Left ventricle myocardium inferior (tissue), 1 donor: ENCODE results near the gene LITAFD. TPM values are rescaled to one million over a fixed set of nuclear protein-coding genes. Genes with fewer than 3 reads are reported as not detected.
"Not testable (repeated sequence)": the region's sequence is repeated elsewhere in the genome, so short reads cannot be mapped to it uniquely, and the experiment has no call there.

ENCODE experiments used
- DNase-seq: peaks from one replicate; pipeline ENCODE4 v3.0.0-alpha.2; 2020
- H3K27ac ChIP-seq: fragments of 200-600 bp; replicated peaks from 2 replicates; pipeline ENCODE4 v1.8.0; 2021
- H3K27me3 ChIP-seq: fragments of 200-600 bp; 2 replicates; pipeline ENCODE4 v1.8.0; 2021; ENCODE audit warnings: low read depth
- H3K36me3 ChIP-seq: fragments of 200-600 bp; 2 replicates; pipeline ENCODE4 v1.8.0; 2021
- H3K4me1 ChIP-seq: fragments of 200-600 bp; 2 replicates; pipeline ENCODE4 v1.8.0; 2021
- H3K4me3 ChIP-seq: fragments of 200-600 bp; 2 replicates; pipeline ENCODE4 v1.8.0; 2021; ENCODE audit warnings: mild to moderate bottlenecking, moderate library complexity
- H3K9me3 ChIP-seq: fragments of 200-600 bp; replicated peaks from 2 replicates; pipeline ENCODE4 v1.8.0; 2021
- intact Hi-C: fragments of 100-400 bp; cut with micrococcal nuclease; formaldehyde crosslinking; loops from one replicate; pipeline ENCODE4 v1.11.0; 2022
- long read RNA-seq: library from polyadenylated mRNA; unstranded; transcript quantifications from one replicate; pipeline ENCODE4 v2.0.0, GENCODE V29; 2021
- total RNA-seq: library from RNA; stranded (reverse); fragmentation: NEBNext Ultra II Directional; extraction: Animal tissue kit (Norgen Biotek cat#: 25700); gene quantifications from one replicate; pipeline ENCODE4 v1.2.1, GENCODE V29; 2021
- TF ChIP-seq, protein P1 (sequence below): fragments of 200-600 bp; IDR thresholded peaks from 2 replicates; pipeline ENCODE4 v1.8.0; 2021; ENCODE audit warnings: antibody characterized with exemption, mild to moderate bottlenecking, borderline replicate concordance
- donor health status: DM: no; HTN: yes; CAD: no; lungs with severe emphysema.

LITAFD gene
- not detected for total RNA-seq
- long read RNA-seq = 0 reads

DNA sequence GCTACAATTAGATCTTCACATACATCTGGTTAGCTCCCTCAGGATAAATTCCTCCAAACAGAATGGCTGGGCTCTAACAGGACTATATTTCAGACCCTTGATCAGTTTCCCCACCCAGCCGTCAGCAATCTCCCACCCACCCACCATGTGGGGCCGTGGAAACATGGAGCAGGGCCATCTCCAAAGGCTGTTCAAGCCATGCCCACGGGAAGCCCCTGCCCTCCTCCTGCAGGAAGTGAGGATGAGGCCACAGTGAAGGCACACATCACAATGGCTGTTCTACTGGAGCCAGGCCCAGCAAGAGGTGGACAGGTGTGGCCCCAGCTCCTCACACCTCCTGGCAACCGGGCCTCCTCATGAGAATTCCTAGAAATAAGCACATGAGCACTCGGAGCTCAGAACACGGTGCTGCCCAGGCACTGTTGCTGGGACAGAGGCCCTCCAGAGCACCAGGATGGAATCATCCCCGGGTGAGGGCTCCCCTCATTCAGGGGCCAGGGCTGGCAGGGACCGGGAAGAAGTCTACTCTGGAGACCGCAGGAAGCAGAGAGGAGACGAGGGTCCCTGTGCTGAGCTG, at the start of gene LITAFD:
TSS of gene LITAFD (plus strand) at position 311 of the 577 bp plus-strand sequence. CDS start 2,005 bp downstream, outside the sequence.
- no peaks in the 10 kb centered on the region for H3K9me3 ChIP-seq
- peaks cover 19% of the 10 kb centered on the region for H3K4me1 ChIP-seq
- no peak within 1 kb of the TSS for H3K4me3 ChIP-seq
- H3K27me3 ChIP-seq = peaks cover 23% of the 10 kb centered on the region
- intact Hi-C loops = loop anchor here (5.0 to 10.0 kb wide), 2 partner anchors 227 to 310 kb away; no protein-coding TSS in a partner anchor
- no peak within 1 kb of the TSS for H3K27ac ChIP-seq
- no peak for DNase-seq
- TF ChIP-seq, protein P1, sequence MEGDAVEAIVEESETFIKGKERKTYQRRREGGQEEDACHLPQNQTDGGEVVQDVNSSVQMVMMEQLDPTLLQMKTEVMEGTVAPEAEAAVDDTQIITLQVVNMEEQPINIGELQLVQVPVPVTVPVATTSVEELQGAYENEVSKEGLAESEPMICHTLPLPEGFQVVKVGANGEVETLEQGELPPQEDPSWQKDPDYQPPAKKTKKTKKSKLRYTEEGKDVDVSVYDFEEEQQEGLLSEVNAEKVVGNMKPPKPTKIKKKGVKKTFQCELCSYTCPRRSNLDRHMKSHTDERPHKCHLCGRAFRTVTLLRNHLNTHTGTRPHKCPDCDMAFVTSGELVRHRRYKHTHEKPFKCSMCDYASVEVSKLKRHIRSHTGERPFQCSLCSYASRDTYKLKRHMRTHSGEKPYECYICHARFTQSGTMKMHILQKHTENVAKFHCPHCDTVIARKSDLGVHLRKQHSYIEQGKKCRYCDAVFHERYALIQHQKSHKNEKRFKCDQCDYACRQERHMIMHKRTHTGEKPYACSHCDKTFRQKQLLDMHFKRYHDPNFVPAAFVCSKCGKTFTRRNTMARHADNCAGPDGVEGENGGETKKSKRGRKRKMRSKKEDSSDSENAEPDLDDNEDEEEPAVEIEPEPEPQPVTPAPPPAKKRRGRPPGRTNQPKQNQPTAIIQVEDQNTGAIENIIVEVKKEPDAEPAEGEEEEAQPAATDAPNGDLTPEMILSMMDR = no peak
- no peaks in the 10 kb centered on the region for H3K36me3 ChIP-seq

DNA sequence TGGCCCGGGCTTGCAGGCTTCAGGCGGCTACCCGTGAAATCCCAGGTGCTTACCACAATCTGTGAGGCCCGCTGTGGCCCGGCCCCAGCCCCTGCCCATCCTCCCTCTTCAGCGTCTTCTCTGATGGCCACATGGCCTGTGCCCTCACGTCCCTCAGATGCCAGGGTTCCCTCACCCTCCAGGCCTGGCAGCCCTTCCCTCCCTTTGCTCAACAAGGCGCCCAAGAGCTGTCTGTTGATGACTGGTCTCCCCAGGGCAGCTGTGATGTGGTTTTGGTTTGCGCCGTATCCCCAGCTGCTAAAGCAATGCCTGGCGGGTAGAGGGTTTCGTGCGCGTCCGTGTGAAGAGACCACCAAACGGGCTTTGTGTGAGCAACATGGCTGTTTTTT, 49.4 kb upstream of the LITAFD start:
- intact Hi-C loops = no loop called here
- DNase-seq = no peak
- Histone ChIP-seq H3K36me3 (peaks cover 37% of the 10 kb centered on the region), H3K4me1 (peaks cover 6% of the 10 kb centered on the region), H3K27ac (no peak overlapping the region), H3K27me3 (no peaks in the 10 kb centered on the region), H3K4me3 (no peak overlapping the region), H3K9me3 (no peaks in the 10 kb centered on the region)
- TF ChIP-seq, protein P1 = no peak

DNA sequence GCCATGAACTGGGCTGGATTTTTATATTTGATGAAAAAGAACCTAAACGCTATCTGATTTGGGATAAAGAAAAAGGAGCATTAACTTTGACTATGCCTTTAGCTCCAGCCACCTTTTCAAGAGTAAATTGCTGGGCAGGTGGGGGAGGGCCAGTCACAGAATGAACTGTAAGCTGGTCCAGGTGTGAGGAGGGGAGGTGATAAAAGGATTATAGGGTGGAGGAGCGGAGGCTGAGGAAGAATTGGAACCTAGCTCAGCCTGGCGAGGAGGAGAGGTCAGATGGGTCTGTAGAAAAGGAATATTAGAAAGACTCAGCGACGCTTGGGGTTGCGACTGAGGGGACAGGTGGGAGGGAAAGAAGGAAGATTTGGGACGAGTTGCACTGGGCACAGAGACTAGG, 45.4 kb upstream of the LITAFD start:
- intact Hi-C loops, H3K4me1 ChIP-seq, H3K27me3 ChIP-seq, H3K4me3 ChIP-seq, DNase-seq, H3K9me3 ChIP-seq, H3K27ac ChIP-seq: not testable (repeated sequence)
- H3K36me3 ChIP-seq = peaks cover 11% of the 10 kb centered on the region

DNA sequence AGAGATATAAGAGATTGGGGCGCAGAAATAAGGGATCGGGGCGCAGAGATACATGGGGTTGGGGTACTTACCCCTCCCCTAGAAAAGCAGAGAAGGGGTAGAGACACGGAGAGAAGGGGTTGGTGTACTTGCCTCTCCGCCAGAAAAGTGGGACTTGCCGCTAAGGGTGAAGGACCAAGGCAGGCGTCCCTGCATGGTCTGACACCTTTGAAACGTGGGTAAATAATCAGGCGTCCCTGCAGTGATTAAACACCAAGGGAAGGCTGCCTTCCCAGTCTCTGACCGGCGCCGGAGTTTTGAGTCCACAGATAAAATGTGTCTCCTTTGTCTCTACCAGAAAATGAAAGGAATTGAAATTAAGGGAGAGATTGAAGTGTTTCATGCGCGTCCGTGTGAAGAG, 44.6 kb upstream of the LITAFD start:
- intact Hi-C loops, H3K4me1 ChIP-seq, H3K27ac ChIP-seq, H3K36me3 ChIP-seq, DNase-seq, H3K27me3 ChIP-seq, H3K9me3 ChIP-seq, H3K4me3 ChIP-seq: not testable (repeated sequence)

DNA sequence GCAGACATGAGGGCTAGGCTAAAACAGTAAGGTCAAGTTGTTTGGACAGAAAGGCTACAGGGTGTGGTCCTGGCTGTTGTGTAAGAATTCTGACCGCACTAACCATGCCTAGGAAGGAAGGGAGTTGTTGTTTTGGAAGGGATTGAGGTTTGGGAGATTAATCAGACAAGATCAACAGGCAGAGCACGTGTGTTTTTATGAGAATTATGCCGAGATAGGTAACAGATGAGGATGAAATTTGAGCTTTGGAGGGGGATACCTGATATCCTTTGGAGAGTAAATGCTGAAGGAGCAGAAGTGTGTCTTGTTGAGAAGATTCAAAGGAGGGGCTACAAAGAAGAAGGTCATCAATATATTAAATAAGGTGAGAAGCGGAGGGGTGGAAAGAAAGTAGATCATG, 40.1 kb upstream of the LITAFD start:
- H3K27ac ChIP-seq = peak overlapping the region; percentile 82

DNA sequence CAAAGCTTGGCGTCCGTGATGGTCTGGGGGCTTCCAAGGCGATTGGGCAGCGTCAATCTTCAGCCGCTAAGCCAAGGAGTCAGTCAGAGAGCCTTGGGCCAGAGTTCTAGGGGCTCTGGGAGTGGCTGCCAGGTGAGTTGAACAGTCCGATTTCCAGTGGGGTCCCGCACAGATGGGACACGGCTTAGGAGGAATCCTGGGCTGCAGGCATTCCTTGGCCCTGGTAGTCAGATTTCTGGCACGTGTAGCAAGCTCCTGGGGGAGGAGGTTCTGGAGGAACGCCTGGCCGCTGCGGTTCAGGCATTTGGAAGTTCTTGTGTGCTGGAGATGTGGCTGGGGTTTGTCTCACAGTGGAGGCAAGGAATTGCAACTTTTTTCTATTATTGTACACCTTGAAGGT, 38.9 kb upstream of the LITAFD start:
- DNase-seq = not testable (repeated sequence)

More for the DNA sequence above, 40.1 kb upstream of the LITAFD start:
- H3K4me3 ChIP-seq = peak overlapping the region; percentile 61
- DNase-seq, H3K27me3 ChIP-seq, intact Hi-C loops, H3K36me3 ChIP-seq, H3K9me3 ChIP-seq: not testable (repeated sequence)
- H3K4me1 ChIP-seq = peaks cover 13% of the 10 kb centered on the region

DNA sequence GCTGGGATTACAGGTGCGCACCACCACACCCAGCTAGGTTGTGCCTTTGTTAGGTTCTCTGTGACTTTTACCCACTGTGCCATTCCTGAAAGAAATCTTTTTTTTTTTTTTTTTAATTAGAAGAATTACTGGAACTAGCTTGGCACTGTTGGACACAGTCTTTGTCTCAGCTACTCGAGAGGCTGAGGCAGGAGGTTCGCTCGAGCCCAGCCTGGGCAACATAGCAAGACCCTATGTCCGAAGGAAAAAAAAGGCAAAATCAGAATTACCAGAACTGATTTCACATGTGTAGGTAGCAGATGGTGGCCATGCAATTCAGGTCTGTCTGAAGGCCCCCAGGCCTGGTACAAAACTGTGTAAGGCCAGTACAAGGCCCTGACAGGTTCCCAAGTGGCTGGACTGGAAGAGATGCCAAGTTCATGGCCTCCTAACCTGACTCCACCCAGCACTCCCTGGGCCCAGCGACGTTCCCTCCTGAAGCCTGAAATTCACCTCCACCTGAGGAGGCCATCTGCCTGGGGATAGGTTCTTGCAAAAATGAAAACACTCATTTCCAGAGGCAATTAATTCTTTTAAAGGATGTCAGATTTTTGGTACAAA, 36.4 kb upstream of the LITAFD start:
- intact Hi-C loops = no loop called here
- H3K9me3 ChIP-seq = no peaks in the 10 kb centered on the region
- H3K4me3 ChIP-seq = peak overlapping the region; percentile 61
- peaks cover 36% of the 10 kb centered on the region for H3K36me3 ChIP-seq
- no peaks in the 10 kb centered on the region for H3K27me3 ChIP-seq
- no peak for DNase-seq
- TF ChIP-seq, protein P1 = no peak
- peaks cover 51% of the 10 kb centered on the region for H3K4me1 ChIP-seq
- H3K27ac ChIP-seq = peak overlapping the region; percentile 48

More for the DNA sequence above, 38.9 kb upstream of the LITAFD start:
- H3K4me3 ChIP-seq = peak overlapping the region; percentile 61
- H3K9me3 ChIP-seq, intact Hi-C loops, H3K27me3 ChIP-seq: not testable (repeated sequence)
- peak overlapping the region; percentile 82 for H3K27ac ChIP-seq
- H3K36me3 ChIP-seq = peaks cover 16% of the 10 kb centered on the region
- H3K4me1 ChIP-seq = peaks cover 26% of the 10 kb centered on the region
